Body of pancreas (tissue), 4 donors: Measurements from ENCODE around the gene CNGA3.

Experiments used
- CTCF ChIP-seq, 7 experiments: fragments of 450-650 bp in 4 of 7; fragments of 200-600 bp in 3 of 7; sonication (generic) in 3 of 7; IDR thresholded peaks; one replicate each; pipeline ENCODE4 v1.5.1; 2016 to 2019; ENCODE audit warnings: antibody characterized with exemption in 7 of 7
- POLR2A ChIP-seq, 3 donors: fragments of 450-650 bp; IDR thresholded peaks; one replicate each; pipeline ENCODE4 v1.6.1; 2016; ENCODE audit warnings: antibody characterized with exemption in 3 of 3, mild to moderate bottlenecking in 2 of 3

GRCh38 chr2:98333922-98334321 lies 12.3 kb upstream of the CNGA3 start:
- TF ChIP-seq CTCF (IDR thresholded peaks at IDR 0.05): no peak
- TF ChIP-seq POLR2A (IDR thresholded peaks at IDR 0.05): no peak
